Mesenchymal stem cell (in vitro differentiated cells and primary cell): ENCODE measurements around the gene MYLK.

Experiments used
- DNase-seq: peaks from one replicate; pipeline ENCODE4 v3.0.0-alpha.2; 2013
- H2AFZ ChIP-seq: one replicate; pipeline ENCODE4 v1.6.1; 2013; ENCODE audit warnings: low read depth, mild to moderate bottlenecking, control low read depth, inconsistent platforms, low read length, moderate library complexity
- H2AK5ac ChIP-seq: 2 replicates; pipeline ENCODE4 v1.6.1; 2013; ENCODE audit warnings: low read length, moderate library complexity, mild to moderate bottlenecking, inconsistent platforms; ENCODE audit not compliant: severe bottlenecking
- H2BK120ac ChIP-seq: one replicate; pipeline ENCODE4 v1.6.1; 2013; ENCODE audit warnings: low read depth, mild to moderate bottlenecking, inconsistent platforms, low read length, moderate library complexity
- H2BK12ac ChIP-seq, 2 experiments: one replicate each; pipeline ENCODE4 v1.6.1; 2013; ENCODE audit warnings: inconsistent platforms in 2 of 2, low read length in 2 of 2, mild to moderate bottlenecking in 2 of 2, moderate library complexity in 2 of 2, control low read depth in 1 of 2
- H2BK15ac ChIP-seq: one replicate; pipeline ENCODE4 v1.6.1; 2013; ENCODE audit warnings: mild to moderate bottlenecking, low read depth, inconsistent platforms; ENCODE audit not compliant: poor library complexity, severe bottlenecking
- H2BK5ac ChIP-seq: 2 replicates; pipeline ENCODE4 v1.6.1; 2013; ENCODE audit warnings: low read depth, mild to moderate bottlenecking, low read length, control low read depth, inconsistent platforms; ENCODE audit not compliant: poor library complexity, severe bottlenecking
- H3K14ac ChIP-seq, 2 experiments: one replicate each; pipeline ENCODE4 v1.6.1; 2013; ENCODE audit warnings: inconsistent platforms in 2 of 2, low read length in 2 of 2, control low read depth in 1 of 2, mild to moderate bottlenecking in 1 of 2, moderate library complexity in 1 of 2
- H3K18ac ChIP-seq, 2 experiments: one replicate each; pipeline ENCODE4 v1.6.1; 2013; ENCODE audit warnings: inconsistent platforms in 2 of 2, low read length in 2 of 2, control low read depth in 1 of 2, low read depth in 1 of 2, mild to moderate bottlenecking in 1 of 2
- H3K23ac ChIP-seq, 2 experiments: one replicate each; pipeline ENCODE4 v1.6.1; 2013; ENCODE audit warnings: inconsistent platforms in 2 of 2, low read length in 2 of 2, mild to moderate bottlenecking in 2 of 2, moderate library complexity in 2 of 2, control low read depth in 1 of 2
- H3K27ac ChIP-seq: 2 replicates; pipeline ENCODE4 v1.5.1; 2013; ENCODE audit warnings: mild to moderate bottlenecking, moderate library complexity, low read length, control low read depth, inconsistent platforms; ENCODE audit not compliant: poor library complexity, severe bottlenecking
- H3K27me3 ChIP-seq, 2 experiments: 2 replicates each; pipeline versions ENCODE4 v1.6.1 to v1.7.0; 2013; ENCODE audit warnings: low read length in 2 of 2, mild to moderate bottlenecking in 2 of 2, moderate library complexity in 2 of 2, control low read depth in 1 of 2, inconsistent platforms in 1 of 2; ENCODE audit not compliant: control insufficient read depth in 1 of 2, insufficient read depth in 1 of 2
- H3K36me3 ChIP-seq, 2 experiments: 2 replicates each; pipeline versions ENCODE4 v1.6.1 to v1.7.0; 2013; ENCODE audit warnings: low read length in 2 of 2, control low read depth in 1 of 2, inconsistent platforms in 1 of 2, low read depth in 1 of 2, mild to moderate bottlenecking in 1 of 2; ENCODE audit not compliant: insufficient read depth in 2 of 2, control insufficient read depth in 1 of 2
- H3K4ac ChIP-seq, 2 experiments: one replicate each; pipeline ENCODE4 v1.6.1; 2013; ENCODE audit warnings: inconsistent platforms in 2 of 2, low read length in 2 of 2, mild to moderate bottlenecking in 2 of 2, moderate library complexity in 2 of 2, control low read depth in 1 of 2, low read depth in 1 of 2
- H3K4me1 ChIP-seq: 2 replicates; pipeline ENCODE4 v1.6.1; 2013; ENCODE audit warnings: low read depth, low read length, control low read depth; ENCODE audit not compliant: control insufficient read depth, insufficient read depth
- H3K4me2 ChIP-seq: 2 replicates; pipeline ENCODE4 v1.6.1; 2013; ENCODE audit warnings: low read length, mild to moderate bottlenecking, inconsistent platforms; ENCODE audit not compliant: poor library complexity, severe bottlenecking
- H3K4me3 ChIP-seq, 2 experiments: 2 replicates each; pipeline versions ENCODE4 v1.5.1 to v1.7.0; 2013; ENCODE audit warnings: low read length in 2 of 2, mild to moderate bottlenecking in 2 of 2, control low read depth in 1 of 2, low read depth in 1 of 2; ENCODE audit not compliant: insufficient read depth in 1 of 2
- H3K79me1 ChIP-seq: replicated peaks from 2 replicates; pipeline ENCODE4 v1.6.1; 2013; ENCODE audit warnings: mild to moderate bottlenecking, control low read depth, low read length, inconsistent platforms; ENCODE audit not compliant: poor library complexity, severe bottlenecking
- H3K9ac ChIP-seq: 2 replicates; pipeline ENCODE4 v1.7.0; 2013; ENCODE audit warnings: mild to moderate bottlenecking, low read length, moderate library complexity
- H3K9me3 ChIP-seq: 2 replicates; pipeline ENCODE4 v1.7.0; 2013; ENCODE audit warnings: mild to moderate bottlenecking, low read length; ENCODE audit not compliant: control insufficient read depth
- H4K8ac ChIP-seq: one replicate; pipeline ENCODE4 v1.6.1; 2013; ENCODE audit warnings: inconsistent platforms, mild to moderate bottlenecking, low read length, moderate library complexity
- H4K91ac ChIP-seq: one replicate; pipeline ENCODE4 v1.6.1; 2013; ENCODE audit warnings: mild to moderate bottlenecking, low read length, inconsistent platforms
- WGBS: methylation state at CpG from one replicate; pipeline ENCODE4 v1.1.7; 2013; ENCODE audit warnings: mixed read lengths; 5-methylcytosine and 5-hydroxymethylcytosine counted together

The MYLK gene

GRCh38 chr3:123644358-123644757 lies 239.8 kb downstream of the MYLK start:
- Histone ChIP-seq H3K4me1 (peaks cover 7% of the 10 kb centered on the region), H3K23ac (no peak overlapping the region), H4K91ac (no peak overlapping the region), H3K9ac (no peak overlapping the region), H2BK5ac (no peak overlapping the region), H2AK5ac (no peak overlapping the region), H3K27ac (no peak overlapping the region), H3K4ac (no peak overlapping the region), H3K9me3 (no peaks in the 10 kb centered on the region), H3K36me3 (peaks cover 58 to 61% of the 10 kb centered on the region in 2 experiments), H2AFZ (no peak overlapping the region), H3K79me1 (peaks cover 26% of the 10 kb centered on the region), H3K27me3 (no peaks in the 10 kb centered on the region), H3K14ac (no peak overlapping the region), H2BK12ac (no peak overlapping the region), H4K8ac (no peak overlapping the region), H2BK15ac (no peak overlapping the region), H3K18ac (no peak overlapping the region), H3K4me2 (no peak overlapping the region), H2BK120ac (no peak overlapping the region), H3K4me3 (no peak overlapping the region)
- no peak for DNase-seq
- 92% methylated on average over 2 of the region's 2 CpGs for WGBS

- Histone ChIP-seq H3K14ac (no peak overlapping the region), H3K18ac (no peak overlapping the region), H3K36me3 (peaks cover 61 to 63% of the 10 kb centered on the region in 2 experiments), H4K91ac (no peak overlapping the region), H3K79me1 (peaks cover 24% of the 10 kb centered on the region), H2AFZ (no peak overlapping the region), H3K23ac (no peak overlapping the region), H3K4ac (no peak overlapping the region), H2BK15ac (no peak overlapping the region), H3K9ac (peak overlapping the region; percentile 15), H4K8ac (no peak overlapping the region), H2BK12ac (no peak overlapping the region), H3K27me3 (no peaks in the 10 kb centered on the region), H3K9me3 (no peaks in the 10 kb centered on the region), H3K4me2 (no peak overlapping the region), H2AK5ac (no peak overlapping the region), H3K27ac (no peak overlapping the region), H2BK5ac (no peak overlapping the region), H3K4me1 (peaks cover 9% of the 10 kb centered on the region), H3K4me3 (no peak overlapping the region), H2BK120ac (no peak overlapping the region)
- DNase-seq = no peak
- 96% methylated on average over 3 of the region's 4 CpGs for WGBS
Measured at GRCh38 chr3:123642957-123643330, 241.2 kb downstream of the MYLK start.

- Histone ChIP-seq H3K4me2 (no peak overlapping the region), H2BK15ac (no peak overlapping the region), H3K36me3 (peaks cover 62 to 65% of the 10 kb centered on the region in 2 experiments), H3K18ac (no peak overlapping the region), H2AK5ac (no peak overlapping the region), H3K4ac (peak overlapping the region in 1 of 2 experiments; percentile 25), H3K9me3 (no peaks in the 10 kb centered on the region), H2AFZ (no peak overlapping the region), H3K79me1 (peaks cover 21% of the 10 kb centered on the region), H4K91ac (no peak overlapping the region), H3K9ac (peak overlapping the region; percentile 24), H2BK120ac (no peak overlapping the region), H3K23ac (no peak overlapping the region), H3K14ac (no peak overlapping the region), H2BK12ac (no peak overlapping the region), H3K27me3 (no peaks in the 10 kb centered on the region), H3K27ac (peak overlapping the region; percentile 5), H4K8ac (peak overlapping the region; percentile 22), H3K4me1 (peaks cover 14% of the 10 kb centered on the region), H2BK5ac (no peak overlapping the region), H3K4me3 (no peak overlapping the region)
- 12% methylated on average over 2 of the region's 3 CpGs for WGBS
- peak; percentile 94 for DNase-seq
Measured at GRCh38 chr3:123642182-123642956, 241.8 kb downstream of the MYLK start.

GRCh38 chr3:123641505-123641904 lies 242.6 kb downstream of the MYLK start:
- peaks cover 19% of the 10 kb centered on the region for H3K79me1 ChIP-seq

More at GRCh38 chr3:123641505-123641904, 242.6 kb downstream of the MYLK start:
- H3K9ac ChIP-seq = no peak overlapping the region
- H3K23ac ChIP-seq = no peak overlapping the region
- peak overlapping the region in 1 of 2 experiments; percentile 48 for H3K18ac ChIP-seq
- no peak overlapping the region for H2BK15ac ChIP-seq
- peaks cover 59 to 65% of the 10 kb centered on the region in 2 experiments for H3K36me3 ChIP-seq
- H2AK5ac ChIP-seq = no peak overlapping the region
- no peak overlapping the region for H3K4me3 ChIP-seq
- peaks cover 20% of the 10 kb centered on the region for H3K4me1 ChIP-seq
- no peaks in the 10 kb centered on the region for H3K9me3 ChIP-seq
- peak overlapping the region in 1 of 2 experiments; percentile 48 for H3K14ac ChIP-seq
- no peak overlapping the region for H3K4me2 ChIP-seq
- H3K27ac ChIP-seq = no peak overlapping the region
- no peak overlapping the region for H2BK120ac ChIP-seq
- peak overlapping the region in 1 of 2 experiments; percentile 15 for H2BK12ac ChIP-seq
- H3K27me3 ChIP-seq = no peaks in the 10 kb centered on the region
- 90% methylated on average over 4 of the region's 4 CpGs for WGBS
- no peak for DNase-seq
- no peak overlapping the region for H4K91ac ChIP-seq
- no peak overlapping the region for H2BK5ac ChIP-seq
- H2AFZ ChIP-seq = no peak overlapping the region
- H4K8ac ChIP-seq = no peak overlapping the region
- H3K4ac ChIP-seq = no peak overlapping the region
